ENCODE results near the gene TGFBR3L. TPM values are rescaled to one million over a fixed set of nuclear protein-coding genes. Genes with fewer than 3 reads are reported as not detected.
"Not testable (repeated sequence)": the region's sequence is repeated elsewhere in the genome, so short reads cannot be mapped to it uniquely, and the experiment has no call there.

TGFBR3L gene
- total RNA-seq, 1 experiment from 2014 or later, result 0.94 TPM

GRCh38 chr19:7953576-7953975 is 38.9 kb downstream of the TGFBR3L start:
- intact Hi-C loops (cut with micrococcal nuclease; ENCODE audit: unreplicated experiment), result no loop called here
- Mint-ChIP-seq H3K9me3 (ENCODE audit: low read depth, unreplicated experiment) (no peaks in the 10 kb centered on the region), H3K27ac (ENCODE audit: unreplicated experiment) (no peak overlapping the region), H3K27me3 (ENCODE audit: unreplicated experiment) (no peaks in the 10 kb centered on the region), H3K4me3 (ENCODE audit: low read depth, unreplicated experiment) (no peak overlapping the region), H3K4me1 (ENCODE audit: low read depth, unreplicated experiment) (no peaks in the 10 kb centered on the region), H3K36me3 (ENCODE audit: insufficient read depth, unreplicated experiment) (peaks cover 5% of the 10 kb centered on the region)
- CTCF ChIA-PET, result no interaction called here
- TF ChIP-seq CTCF (IDR thresholded peaks at IDR 0.05; ENCODE audit: unreplicated experiment), result no peak
- DNase-seq, result no peak
- no TSS peak for BruUV-seq (replicated peaks)

GRCh38 chr19:7955696-7956095 is 41.1 kb downstream of the TGFBR3L start:
- H3K36me3 Mint-ChIP-seq (ENCODE audit: insufficient read depth, unreplicated experiment), result peaks cover 5% of the 10 kb centered on the region
- CTCF ChIA-PET, result no interaction called here
- intact Hi-C loops (cut with micrococcal nuclease; ENCODE audit: unreplicated experiment), result no loop called here
- TF ChIP-seq CTCF (IDR thresholded peaks at IDR 0.05; ENCODE audit: unreplicated experiment), result no peak
- DNase-seq, result no peak
- no peak overlapping the region for H3K27ac Mint-ChIP-seq (ENCODE audit: unreplicated experiment)
- no TSS peak for BruUV-seq (replicated peaks)
- H3K4me1 Mint-ChIP-seq (ENCODE audit: low read depth, unreplicated experiment), result no peaks in the 10 kb centered on the region
- H3K9me3 Mint-ChIP-seq (ENCODE audit: low read depth, unreplicated experiment), result no peaks in the 10 kb centered on the region
- H3K27me3 Mint-ChIP-seq (ENCODE audit: unreplicated experiment), result no peaks in the 10 kb centered on the region
- H3K4me3 Mint-ChIP-seq (ENCODE audit: low read depth, unreplicated experiment), result no peak overlapping the region

- peaks cover 6% of the 10 kb centered on the region for H3K36me3 Mint-ChIP-seq (ENCODE audit: insufficient read depth, unreplicated experiment)
- BruUV-seq (replicated peaks), result no TSS peak
- H3K4me3 Mint-ChIP-seq (ENCODE audit: low read depth, unreplicated experiment), result no peak overlapping the region
- no peaks in the 10 kb centered on the region for H3K9me3 Mint-ChIP-seq (ENCODE audit: low read depth, unreplicated experiment)
- no peak for DNase-seq
- no peak overlapping the region for H3K27ac Mint-ChIP-seq (ENCODE audit: unreplicated experiment)
- CTCF ChIA-PET, result no interaction called here
- intact Hi-C loops (cut with micrococcal nuclease; ENCODE audit: unreplicated experiment), result no loop called here
- no peaks in the 10 kb centered on the region for H3K27me3 Mint-ChIP-seq (ENCODE audit: unreplicated experiment)
- H3K4me1 Mint-ChIP-seq (ENCODE audit: low read depth, unreplicated experiment), result no peaks in the 10 kb centered on the region
- no peak for TF ChIP-seq CTCF (IDR thresholded peaks at IDR 0.05; ENCODE audit: unreplicated experiment)
Observed at GRCh38 chr19:7959211-7959610, 44.6 kb downstream of the TGFBR3L start.

- intact Hi-C loops (cut with micrococcal nuclease; ENCODE audit: unreplicated experiment); BruUV-seq (replicated peaks); H3K27ac Mint-ChIP-seq (ENCODE audit: unreplicated experiment); H3K4me1 Mint-ChIP-seq (ENCODE audit: low read depth, unreplicated experiment); CTCF ChIA-PET; DNase-seq; H3K4me3 Mint-ChIP-seq (ENCODE audit: low read depth, unreplicated experiment); H3K9me3 Mint-ChIP-seq (ENCODE audit: low read depth, unreplicated experiment); H3K27me3 Mint-ChIP-seq (ENCODE audit: unreplicated experiment): not testable (repeated sequence)
- H3K36me3 Mint-ChIP-seq (ENCODE audit: insufficient read depth, unreplicated experiment), result peaks cover 14% of the 10 kb centered on the region
Observed at GRCh38 chr19:7961082-7961481, 46.5 kb downstream of the TGFBR3L start.

GRCh38 chr19:7961920-7962626 is 47.4 kb downstream of the TGFBR3L start:
- no peaks in the 10 kb centered on the region for H3K9me3 Mint-ChIP-seq (ENCODE audit: low read depth, unreplicated experiment)
- CTCF ChIA-PET, result no interaction called here

More at GRCh38 chr19:7961920-7962626, 47.4 kb downstream of the TGFBR3L start:
- Mint-ChIP-seq H3K4me3 (ENCODE audit: low read depth, unreplicated experiment) (no peak overlapping the region), H3K27ac (ENCODE audit: unreplicated experiment) (no peak overlapping the region), H3K4me1 (ENCODE audit: low read depth, unreplicated experiment) (no peaks in the 10 kb centered on the region), H3K36me3 (ENCODE audit: insufficient read depth, unreplicated experiment) (peaks cover 14% of the 10 kb centered on the region), H3K27me3 (ENCODE audit: unreplicated experiment) (no peaks in the 10 kb centered on the region)
- no TSS peak for BruUV-seq (replicated peaks)
- TF ChIP-seq CTCF (IDR thresholded peaks at IDR 0.05; ENCODE audit: unreplicated experiment), result no peak
- no peak for DNase-seq
- intact Hi-C loops (cut with micrococcal nuclease; ENCODE audit: unreplicated experiment), result no loop called here

Measured in Calu3 (cell line).